ENCODE measurements around the gene FCRL4. TPM values are rescaled to one million over a fixed set of nuclear protein-coding genes. Genes with fewer than 3 reads are reported as not detected.

Gene FCRL4
- total and polyA plus RNA-seq, 2 of the 13 experiments (the other 11 are each of a cell fraction or from before 2014, with no cell fraction given): not detected

DNA sequence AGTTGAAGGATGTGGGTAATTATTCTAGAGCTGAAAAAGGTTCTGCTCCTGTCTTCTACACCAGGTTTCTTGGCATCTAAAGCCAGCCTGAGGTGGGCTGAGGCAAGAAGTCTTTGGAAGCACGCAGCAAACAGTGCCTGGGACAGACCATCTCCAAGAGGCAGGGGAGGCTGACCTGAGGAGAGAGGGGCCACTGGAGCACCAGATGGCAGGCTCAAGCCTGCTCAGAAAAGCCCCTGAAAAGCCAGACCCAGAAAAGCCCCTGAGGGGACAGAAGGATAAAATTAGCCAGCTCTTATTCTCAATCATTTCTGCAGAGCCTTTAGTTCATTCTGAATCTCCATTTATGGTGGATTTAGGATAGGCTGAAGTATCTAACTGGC, 17.1 kb downstream of the FCRL4 start:
- no TSS peak for BruUV-seq (replicated peaks)
- no peaks in the 10 kb centered on the region for H3K79me2 ChIP-seq (ENCODE audit: insufficient read depth, low read length)
- ATAC-seq (no peak), DNase-seq (ENCODE audit: low spot score) (no peak), FAIRE-seq (no peak)
- H4K20me1 ChIP-seq (ENCODE audit: insufficient read depth, low read length): no peaks in the 10 kb centered on the region
- H3K27me3 ChIP-seq (ENCODE audit: control insufficient read depth in 1 of 2, insufficient read depth in 2 of 2, low read length in 2 of 2): no peaks in the 10 kb centered on the region; a peak in 1 of 5 replicates
- no peak overlapping the region for H3K4me2 ChIP-seq (ENCODE audit: low read depth, low read length)
- ChIA-PET POLR2A (no interaction called here), CTCF (ENCODE audit: low intra/inter-chr PET ratio, low total read pairs) (no interaction called here)
- H3K4me3 ChIP-seq (replicated peaks in 1 of 3; ENCODE audit: insufficient read depth in 1 of 3, low read depth in 2 of 3, low read length in 3 of 3): no peak overlapping the region
- no peaks in the 10 kb centered on the region for H3K9me3 ChIP-seq (ENCODE audit: low read length)
- no peak overlapping the region for H3K27ac ChIP-seq (ENCODE audit: extremely low read length, insufficient read depth, low read length)
- intact Hi-C loops (cut with micrococcal nuclease; ENCODE audit: unreplicated experiment): loop anchor here (1.0 kb wide), 1 partner anchor 110 kb away; no protein-coding TSS in a partner anchor
- in situ Hi-C loops (cut with HindIII; ENCODE audit: extremely low pct_ligation_motif_present, low pct_unique_long_range_greater_than_20kb): no loop called here
- H3K9ac ChIP-seq (ENCODE audit: insufficient read depth, low read depth, low read length): no peak overlapping the region
- no peaks in the 10 kb centered on the region for H3K4me1 ChIP-seq (ENCODE audit: insufficient read depth, low read length)
- TF ChIP-seq ZNF891 (CRISPR knock-in tag; IDR thresholded peaks at IDR 0.05) (no peak), CBX5 (CRISPR knock-in tag; IDR thresholded peaks at IDR 0.05; ENCODE audit: borderline replicate concordance) (no peak), ZSCAN31 (CRISPR knock-in tag; IDR thresholded peaks at IDR 0.05; ENCODE audit: low read depth) (no peak), NFKB2 (CRISPR knock-in tag; IDR thresholded peaks at IDR 0.05; ENCODE audit: borderline replicate concordance) (no peak), DR1 (CRISPR knock-in tag; IDR thresholded peaks at IDR 0.05) (no peak), ZNF317 (CRISPR knock-in tag; IDR thresholded peaks at IDR 0.05) (no peak), ZSCAN25 (CRISPR knock-in tag; IDR thresholded peaks at IDR 0.05) (no peak), AGO1 (IDR thresholded peaks at IDR 0.05; ENCODE audit: low read depth, low read length, poor library complexity, severe bottlenecking) (no peak)
- TF ChIP-seq, protein P1, sequence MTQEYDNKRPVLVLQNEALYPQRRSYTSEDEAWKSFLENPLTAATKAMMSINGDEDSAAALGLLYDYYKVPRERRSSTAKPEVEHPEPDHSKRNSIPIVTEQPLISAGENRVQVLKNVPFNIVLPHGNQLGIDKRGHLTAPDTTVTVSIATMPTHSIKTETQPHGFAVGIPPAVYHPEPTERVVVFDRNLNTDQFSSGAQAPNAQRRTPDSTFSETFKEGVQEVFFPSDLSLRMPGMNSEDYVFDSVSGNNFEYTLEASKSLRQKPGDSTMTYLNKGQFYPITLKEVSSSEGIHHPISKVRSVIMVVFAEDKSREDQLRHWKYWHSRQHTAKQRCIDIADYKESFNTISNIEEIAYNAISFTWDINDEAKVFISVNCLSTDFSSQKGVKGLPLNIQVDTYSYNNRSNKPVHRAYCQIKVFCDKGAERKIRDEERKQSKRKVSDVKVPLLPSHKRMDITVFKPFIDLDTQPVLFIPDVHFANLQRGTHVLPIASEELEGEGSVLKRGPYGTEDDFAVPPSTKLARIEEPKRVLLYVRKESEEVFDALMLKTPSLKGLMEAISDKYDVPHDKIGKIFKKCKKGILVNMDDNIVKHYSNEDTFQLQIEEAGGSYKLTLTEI (CRISPR knock-in tag; conservative IDR thresholded peaks at IDR 0.05): no peak
- TF ChIP-seq, protein P2, sequence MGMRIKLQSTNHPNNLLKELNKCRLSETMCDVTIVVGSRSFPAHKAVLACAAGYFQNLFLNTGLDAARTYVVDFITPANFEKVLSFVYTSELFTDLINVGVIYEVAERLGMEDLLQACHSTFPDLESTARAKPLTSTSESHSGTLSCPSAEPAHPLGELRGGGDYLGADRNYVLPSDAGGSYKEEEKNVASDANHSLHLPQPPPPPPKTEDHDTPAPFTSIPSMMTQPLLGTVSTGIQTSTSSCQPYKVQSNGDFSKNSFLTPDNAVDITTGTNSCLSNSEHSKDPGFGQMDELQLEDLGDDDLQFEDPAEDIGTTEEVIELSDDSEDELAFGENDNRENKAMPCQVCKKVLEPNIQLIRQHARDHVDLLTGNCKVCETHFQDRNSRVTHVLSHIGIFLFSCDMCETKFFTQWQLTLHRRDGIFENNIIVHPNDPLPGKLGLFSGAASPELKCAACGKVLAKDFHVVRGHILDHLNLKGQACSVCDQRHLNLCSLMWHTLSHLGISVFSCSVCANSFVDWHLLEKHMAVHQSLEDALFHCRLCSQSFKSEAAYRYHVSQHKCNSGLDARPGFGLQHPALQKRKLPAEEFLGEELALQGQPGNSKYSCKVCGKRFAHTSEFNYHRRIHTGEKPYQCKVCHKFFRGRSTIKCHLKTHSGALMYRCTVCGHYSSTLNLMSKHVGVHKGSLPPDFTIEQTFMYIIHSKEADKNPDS (CRISPR knock-in tag; IDR thresholded peaks at IDR 0.05): no peak
- H3K36me3 ChIP-seq (replicated peaks in 1 of 2; ENCODE audit: control insufficient read depth in 1 of 2, insufficient read depth in 2 of 2, low read length in 2 of 2): no peaks in the 10 kb centered on the region
- H2AFZ ChIP-seq (ENCODE audit: low read length): no peak overlapping the region
- no CpG with 5 or more reads among the region's 1 CpG for WGBS (ENCODE audit: low lambda C conversion rate)
